ENCODE measurements around the gene RERE. TPM values are rescaled to one million over a fixed set of nuclear protein-coding genes. Genes with fewer than 3 reads are reported as not detected.
"Not testable (repeated sequence)": the region's sequence is repeated elsewhere in the genome, so short reads cannot be mapped to it uniquely, and the experiment has no call there.

Gene RERE
- total and polyA plus RNA-seq, 12 donors = 33.4 to 146 (median 72.7) TPM

DNA sequence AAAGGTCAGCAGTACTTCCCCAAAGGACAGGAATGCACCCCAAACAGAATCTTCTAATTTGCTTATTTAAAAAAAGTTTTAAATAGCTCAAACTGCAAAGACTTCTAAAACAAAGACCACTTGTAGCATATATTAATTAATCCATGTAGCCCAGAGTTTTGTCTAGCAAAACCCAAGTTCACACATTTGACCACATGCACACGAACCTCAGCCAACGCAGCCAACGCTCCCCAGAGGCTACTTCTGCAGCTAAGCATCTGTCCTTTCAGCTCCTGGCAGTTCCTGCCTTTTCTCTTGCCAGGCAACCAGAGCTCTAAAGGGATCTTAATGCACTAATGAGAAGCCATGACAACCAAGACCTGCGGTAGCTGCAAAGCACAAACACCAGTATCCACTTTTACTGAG lies 89.6 kb downstream of the RERE start:
- no peaks in the 10 kb centered on the region for H3K36me3 ChIP-seq (replicated peaks in 1 of 2)
- H3K4me1 ChIP-seq (replicated peaks in 1 of 2) = no peaks in the 10 kb centered on the region
- no peaks in the 10 kb centered on the region for H3K9me3 ChIP-seq (replicated peaks in 1 of 3)
- WGBS, 4 donors = 48 to 68% (median 63%) methylated on average over 4 of the region's 4 CpGs
- H3K4me3 ChIP-seq = no peak overlapping the region
- H3K27ac ChIP-seq = no peak overlapping the region
- intact Hi-C loops (cut with DNase I) = loop anchor here (10.0 kb wide), 2 partner anchors 117 to 163 kb away; no protein-coding TSS in a partner anchor
- no peaks in the 10 kb centered on the region for H3K27me3 ChIP-seq
- TF ChIP-seq, protein P1, sequence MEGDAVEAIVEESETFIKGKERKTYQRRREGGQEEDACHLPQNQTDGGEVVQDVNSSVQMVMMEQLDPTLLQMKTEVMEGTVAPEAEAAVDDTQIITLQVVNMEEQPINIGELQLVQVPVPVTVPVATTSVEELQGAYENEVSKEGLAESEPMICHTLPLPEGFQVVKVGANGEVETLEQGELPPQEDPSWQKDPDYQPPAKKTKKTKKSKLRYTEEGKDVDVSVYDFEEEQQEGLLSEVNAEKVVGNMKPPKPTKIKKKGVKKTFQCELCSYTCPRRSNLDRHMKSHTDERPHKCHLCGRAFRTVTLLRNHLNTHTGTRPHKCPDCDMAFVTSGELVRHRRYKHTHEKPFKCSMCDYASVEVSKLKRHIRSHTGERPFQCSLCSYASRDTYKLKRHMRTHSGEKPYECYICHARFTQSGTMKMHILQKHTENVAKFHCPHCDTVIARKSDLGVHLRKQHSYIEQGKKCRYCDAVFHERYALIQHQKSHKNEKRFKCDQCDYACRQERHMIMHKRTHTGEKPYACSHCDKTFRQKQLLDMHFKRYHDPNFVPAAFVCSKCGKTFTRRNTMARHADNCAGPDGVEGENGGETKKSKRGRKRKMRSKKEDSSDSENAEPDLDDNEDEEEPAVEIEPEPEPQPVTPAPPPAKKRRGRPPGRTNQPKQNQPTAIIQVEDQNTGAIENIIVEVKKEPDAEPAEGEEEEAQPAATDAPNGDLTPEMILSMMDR (IDR thresholded peaks at IDR 0.05) = no peak
- TF ChIP-seq POLR2A (IDR thresholded peaks at IDR 0.05) = no peak
- peak in 1 of 7 donors; percentile 69 for DNase-seq

DNA sequence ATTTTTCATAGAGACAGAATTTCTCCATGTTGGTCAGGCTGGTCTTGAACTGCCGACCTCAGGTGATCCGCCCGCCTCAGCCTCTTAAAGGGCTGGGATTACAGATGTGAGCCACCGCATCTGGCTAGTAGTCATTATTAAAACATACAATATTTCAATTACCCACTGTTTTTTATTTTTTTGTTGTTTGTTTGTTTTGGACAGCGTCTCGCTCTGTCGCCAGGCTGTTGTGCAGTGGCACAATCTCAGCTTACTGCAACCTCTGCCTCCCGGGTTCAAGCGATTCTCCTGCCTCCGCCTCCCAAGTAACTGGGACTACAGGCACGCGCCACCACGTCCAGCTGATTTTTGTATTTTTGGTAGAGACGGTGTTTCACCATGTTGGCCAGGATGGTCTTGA lies 90.1 kb downstream of the RERE start:
- H3K36me3 ChIP-seq (replicated peaks in 1 of 2); H3K9me3 ChIP-seq (replicated peaks in 1 of 3); H3K27me3 ChIP-seq; H3K4me1 ChIP-seq (replicated peaks in 1 of 2); H3K4me3 ChIP-seq; H3K27ac ChIP-seq: not testable (repeated sequence)
- intact Hi-C loops (cut with DNase I) = loop anchor here (10.0 kb wide), 2 partner anchors 117 to 163 kb away; no protein-coding TSS in a partner anchor
- peak in 1 of 7 donors; percentile 47 for DNase-seq
- 91 to 94% (median 93%) methylated on average over 14 of the region's 14 CpGs for WGBS, 4 donors

DNA sequence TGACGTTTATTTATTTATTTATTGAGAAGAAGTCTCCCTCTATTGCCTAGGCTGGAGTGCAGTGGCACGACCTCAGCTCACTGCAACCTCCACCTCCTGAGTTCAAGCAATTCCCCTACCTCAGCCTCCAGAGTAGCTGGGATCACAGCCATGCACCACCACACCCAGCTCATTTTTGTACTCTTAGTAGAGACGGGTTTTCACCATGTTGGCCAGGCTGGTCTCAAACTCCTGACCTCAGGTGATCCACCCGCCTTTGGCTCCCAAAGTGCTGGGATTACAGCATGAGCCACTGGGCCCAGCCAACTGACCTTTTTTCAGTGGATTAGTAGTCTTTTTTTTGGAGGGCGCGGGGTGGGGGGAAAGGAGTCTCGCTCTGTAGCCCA lies 90.6 kb downstream of the RERE start:
- 35 to 66% (median 58%) methylated on average over 4 to 7 of the region's 7 CpGs for WGBS, 4 donors
- not testable (repeated sequence) for H3K4me3 ChIP-seq; H3K36me3 ChIP-seq (replicated peaks in 1 of 2); H3K27me3 ChIP-seq; H3K27ac ChIP-seq; H3K4me1 ChIP-seq (replicated peaks in 1 of 2); H3K9me3 ChIP-seq (replicated peaks in 1 of 3)
- peak in 1 of 7 donors; percentile 48 for DNase-seq
- TF ChIP-seq, protein P1 (IDR thresholded peaks at IDR 0.05) = peak in 1 of 6 experiments; percentile 7
- intact Hi-C loops (cut with DNase I) = loop anchor here (10.0 kb wide), 2 partner anchors 118 to 162 kb away; no protein-coding TSS in a partner anchor

DNA sequence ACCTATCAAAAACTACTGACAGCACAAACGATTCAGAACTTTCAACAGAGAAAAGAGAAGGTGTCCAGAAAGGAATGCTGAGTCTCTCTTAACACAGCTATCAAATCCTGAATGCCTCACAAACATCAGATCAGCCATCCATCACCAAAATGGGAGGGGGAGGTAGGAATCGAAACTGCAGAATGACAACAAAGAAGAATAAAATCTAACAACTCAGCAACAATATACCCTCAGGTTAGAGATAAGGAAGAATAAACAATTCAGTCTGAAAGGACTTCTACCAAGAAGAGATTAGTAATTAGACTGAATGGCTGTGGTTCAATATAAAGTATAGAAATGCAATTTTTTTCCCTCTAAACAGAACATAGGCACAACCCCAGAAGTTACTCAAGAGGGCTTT lies 94.4 kb downstream of the RERE start:
- DNase-seq = no peak
- intact Hi-C loops (cut with DNase I) = loop anchor here (10.0 kb wide), 2 partner anchors 122 to 158 kb away; no protein-coding TSS in a partner anchor
- no peak overlapping the region for H3K4me3 ChIP-seq
- H3K4me1 ChIP-seq (replicated peaks in 1 of 2) = peaks cover 0 to 14% of the 10 kb centered on the region in 2 donors
- H3K36me3 ChIP-seq (replicated peaks in 1 of 2) = no peaks in the 10 kb centered on the region
- no peak overlapping the region for H3K27ac ChIP-seq
- TF ChIP-seq, protein P1 (IDR thresholded peaks at IDR 0.05) = no peak
- no peak for TF ChIP-seq POLR2A (IDR thresholded peaks at IDR 0.05)
- WGBS, 4 donors = 20 to 44% (median 36%) methylated on average over 2 of the region's 2 CpGs
- no peaks in the 10 kb centered on the region for H3K9me3 ChIP-seq (replicated peaks in 1 of 3)
- H3K27me3 ChIP-seq = no peaks in the 10 kb centered on the region

DNA sequence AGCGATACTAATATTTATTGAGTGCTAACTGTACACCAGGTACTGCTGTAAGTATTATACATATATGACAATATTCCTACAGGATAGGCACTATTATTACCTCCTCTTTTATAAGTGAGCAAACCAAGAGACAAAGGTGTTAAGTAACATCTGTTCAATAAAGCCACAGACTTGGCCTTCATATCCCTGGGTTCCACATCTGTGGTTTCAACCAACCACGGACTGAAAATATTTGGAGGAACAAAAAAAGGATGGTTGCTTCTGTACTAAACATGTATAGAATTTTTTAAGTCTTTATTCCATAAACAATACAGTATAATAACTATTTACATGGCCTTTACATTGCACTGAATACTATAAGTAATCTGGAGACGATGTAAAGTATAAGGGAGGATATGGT lies 95.1 kb downstream of the RERE start:
- no peak overlapping the region for H3K4me3 ChIP-seq
- no peaks in the 10 kb centered on the region for H3K27me3 ChIP-seq
- WGBS, 4 donors = 92 to 94% (median 93%) methylated on average over 3 of the region's 3 CpGs
- no peak for TF ChIP-seq POLR2A (IDR thresholded peaks at IDR 0.05)
- TF ChIP-seq, protein P1 (IDR thresholded peaks at IDR 0.05) = no peak
- no peaks in the 10 kb centered on the region for H3K9me3 ChIP-seq (replicated peaks in 1 of 3)
- DNase-seq = no peak
- intact Hi-C loops (cut with DNase I) = loop anchor here (10.0 kb wide), 2 partner anchors 122 to 158 kb away; no protein-coding TSS in a partner anchor
- no peak overlapping the region for H3K27ac ChIP-seq
- no peaks in the 10 kb centered on the region for H3K36me3 ChIP-seq (replicated peaks in 1 of 2)
- peaks cover 0 to 14% of the 10 kb centered on the region in 2 donors for H3K4me1 ChIP-seq (replicated peaks in 1 of 2)

Data from adrenal gland (tissue), 12 donors.